MM.1S (cell line): Measurements from ENCODE around the gene RPL7A.

Source experiments
- DNase-seq: peaks from one replicate; pipeline ENCODE4 v3.0.0-alpha.2; 2015
- H2AFZ ChIP-seq: fragments of 300-600 bp; sonication (generic); 2 replicates; pipeline ENCODE4 v1.6.0; 2016; ENCODE audit warnings: antibody characterized with exemption, low read length
- H3F3A ChIP-seq: fragments of 300-600 bp; sonication (generic); 2 replicates; pipeline ENCODE4 v1.6.1; 2016; ENCODE audit warnings: mild to moderate bottlenecking, antibody characterized with exemption, low read length, moderate library complexity, mixed read lengths; ENCODE audit not compliant: insufficient read depth
- H3K27ac ChIP-seq: fragments of 300-600 bp; sonication (generic); 2 replicates; pipeline ENCODE4 v1.5.1; 2016; ENCODE audit warnings: mild to moderate bottlenecking, low read length
- H3K27me3 ChIP-seq: fragments of 300-600 bp; sonication (generic); replicated peaks from 2 replicates; pipeline ENCODE4 v1.6.0; 2016; ENCODE audit warnings: low read length; ENCODE audit not compliant: insufficient read depth
- H3K36me3 ChIP-seq: fragments of 300-600 bp; sonication (generic); replicated peaks from 2 replicates; pipeline ENCODE4 v1.6.1; 2016; ENCODE audit warnings: mild to moderate bottlenecking, low read length, mixed read lengths; ENCODE audit not compliant: insufficient read depth
- H3K4me1 ChIP-seq: fragments of 300-600 bp; sonication (generic); 2 replicates; pipeline ENCODE4 v1.6.1; 2016; ENCODE audit warnings: low read length, mixed read lengths
- H3K4me2 ChIP-seq: fragments of 300-600 bp; sonication (generic); 2 replicates; pipeline ENCODE4 v1.6.0; 2016; ENCODE audit warnings: low read depth, low read length
- H3K4me3 ChIP-seq: fragments of 300-600 bp; sonication (generic); 2 replicates; pipeline ENCODE4 v1.5.1; 2016; ENCODE audit warnings: low read length, mixed read lengths
- H3K79me2 ChIP-seq: fragments of 300-600 bp; sonication (generic); 2 replicates; pipeline ENCODE4 v1.6.1; 2016; ENCODE audit warnings: mixed run types, low read length, mixed read lengths
- H3K9ac ChIP-seq: fragments of 300-600 bp; sonication (generic); 2 replicates; pipeline ENCODE4 v1.6.1; 2016; ENCODE audit warnings: low read length, mixed read lengths
- H3K9me2 ChIP-seq: fragments of 300-600 bp; sonication (generic); replicated peaks from 2 replicates; pipeline ENCODE4 v1.6.1; 2016; ENCODE audit warnings: mild to moderate bottlenecking, low read length, mixed read lengths; ENCODE audit not compliant: insufficient read depth
- H3K9me3 ChIP-seq: fragments of 300-600 bp; sonication (generic); replicated peaks from 2 replicates; pipeline ENCODE4 v1.6.1; 2016; ENCODE audit warnings: mild to moderate bottlenecking, low read length, mixed read lengths; ENCODE audit not compliant: insufficient read depth
- H4K20me1 ChIP-seq: fragments of 300-600 bp; sonication (generic); 2 replicates; pipeline ENCODE4 v1.6.1; 2016; ENCODE audit warnings: mild to moderate bottlenecking, low read length, moderate library complexity, mixed read lengths; ENCODE audit not compliant: insufficient read depth
- EZH2 ChIP-seq: fragments of 300-600 bp; sonication (generic); optimal IDR thresholded peaks from 2 replicates; pipeline ENCODE3; 2017; ENCODE audit warnings: low read depth, mild to moderate bottlenecking, antibody characterized with exemption, low read length, mixed read lengths
- EZH2phosphoT487 ChIP-seq: fragments of 300-600 bp; sonication (generic); IDR thresholded peaks from 2 replicates; pipeline ENCODE4 v1.6.1; 2018; ENCODE audit warnings: antibody characterized with exemption, low read length
- TF ChIP-seq, protein P1 (sequence below): fragments of 300-600 bp; sonication (generic); IDR thresholded peaks from 2 replicates; pipeline ENCODE4 v1.5.1; 2016; ENCODE audit warnings: antibody characterized with exemption, low read length, mixed read lengths

Gene RPL7A

DNA sequence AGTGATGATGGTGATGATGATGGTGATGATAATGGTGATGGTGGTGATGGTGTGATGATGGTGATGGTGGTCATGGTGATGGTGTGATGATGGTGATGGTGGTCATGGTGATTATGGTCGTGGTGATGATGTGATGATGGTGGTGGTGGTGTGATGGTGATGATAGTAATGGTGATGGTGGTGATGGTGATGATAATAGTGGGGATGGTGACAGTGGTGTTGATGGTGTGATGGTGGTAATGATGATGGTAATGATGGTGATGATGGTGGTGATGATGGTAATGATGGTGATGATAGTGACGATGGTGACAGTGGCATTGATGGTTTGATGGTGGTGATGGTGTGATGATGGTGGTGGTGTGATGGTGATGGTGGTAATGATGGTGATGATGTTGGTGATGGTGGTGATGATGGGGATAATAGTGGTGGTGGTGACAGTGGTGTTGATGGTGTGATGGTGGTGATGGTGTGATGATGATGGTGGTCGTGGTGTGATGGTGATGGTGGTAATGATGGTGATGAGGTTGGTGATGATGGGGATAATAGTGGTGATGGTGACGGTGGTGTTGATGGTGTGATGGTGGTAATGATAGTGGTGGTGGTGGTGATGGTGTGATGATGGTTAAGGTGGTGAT lies 34.6 kb downstream of the RPL7A start:
- Histone ChIP-seq H2AFZ (no peak overlapping the region), H3K9ac (no peak overlapping the region), H4K20me1 (no peaks in the 10 kb centered on the region), H3K4me2 (no peak overlapping the region), H3K27me3 (peaks cover 46% of the 10 kb centered on the region), H3K36me3 (no peaks in the 10 kb centered on the region), H3K4me1 (no peaks in the 10 kb centered on the region), H3K79me2 (no peaks in the 10 kb centered on the region), H3F3A (no peaks in the 10 kb centered on the region), H3K4me3 (no peak overlapping the region), H3K9me3 (no peaks in the 10 kb centered on the region), H3K9me2 (no peaks in the 10 kb centered on the region), H3K27ac (no peak overlapping the region)
- DNase-seq, result no peak
- no peak for TF ChIP-seq EZH2phosphoT487
- TF ChIP-seq EZH2, result no peak

- H3K27me3 ChIP-seq, result peaks cover 46% of the 10 kb centered on the region
- H3K9me2 ChIP-seq, result no peaks in the 10 kb centered on the region
- H3K36me3 ChIP-seq, result no peaks in the 10 kb centered on the region
- no peak overlapping the region for H2AFZ ChIP-seq
- H3K4me3 ChIP-seq, result no peak overlapping the region
- H3K9ac ChIP-seq, result no peak overlapping the region
- H4K20me1 ChIP-seq, result no peaks in the 10 kb centered on the region
- no peak overlapping the region for H3K27ac ChIP-seq
- H3K9me3 ChIP-seq, result no peaks in the 10 kb centered on the region
- H3K4me2 ChIP-seq, result no peak overlapping the region
- no peaks in the 10 kb centered on the region for H3K79me2 ChIP-seq
- DNase-seq, result no peak
- no peak for TF ChIP-seq EZH2
- no peak for TF ChIP-seq EZH2phosphoT487
- TF ChIP-seq, protein P1, sequence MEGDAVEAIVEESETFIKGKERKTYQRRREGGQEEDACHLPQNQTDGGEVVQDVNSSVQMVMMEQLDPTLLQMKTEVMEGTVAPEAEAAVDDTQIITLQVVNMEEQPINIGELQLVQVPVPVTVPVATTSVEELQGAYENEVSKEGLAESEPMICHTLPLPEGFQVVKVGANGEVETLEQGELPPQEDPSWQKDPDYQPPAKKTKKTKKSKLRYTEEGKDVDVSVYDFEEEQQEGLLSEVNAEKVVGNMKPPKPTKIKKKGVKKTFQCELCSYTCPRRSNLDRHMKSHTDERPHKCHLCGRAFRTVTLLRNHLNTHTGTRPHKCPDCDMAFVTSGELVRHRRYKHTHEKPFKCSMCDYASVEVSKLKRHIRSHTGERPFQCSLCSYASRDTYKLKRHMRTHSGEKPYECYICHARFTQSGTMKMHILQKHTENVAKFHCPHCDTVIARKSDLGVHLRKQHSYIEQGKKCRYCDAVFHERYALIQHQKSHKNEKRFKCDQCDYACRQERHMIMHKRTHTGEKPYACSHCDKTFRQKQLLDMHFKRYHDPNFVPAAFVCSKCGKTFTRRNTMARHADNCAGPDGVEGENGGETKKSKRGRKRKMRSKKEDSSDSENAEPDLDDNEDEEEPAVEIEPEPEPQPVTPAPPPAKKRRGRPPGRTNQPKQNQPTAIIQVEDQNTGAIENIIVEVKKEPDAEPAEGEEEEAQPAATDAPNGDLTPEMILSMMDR, result no peak
- H3K4me1 ChIP-seq, result no peaks in the 10 kb centered on the region
- H3F3A ChIP-seq, result no peaks in the 10 kb centered on the region
These were observed 35.4 kb downstream of the RPL7A start for GRCh38 chr9:133383438-133383837.

GRCh38 chr9:133384736-133385321 lies 36.8 kb downstream of the RPL7A start:
- no peaks in the 10 kb centered on the region for H3K9me2 ChIP-seq
- DNase-seq, result no peak
- no peaks in the 10 kb centered on the region for H3K9me3 ChIP-seq
- no peaks in the 10 kb centered on the region for H3K4me1 ChIP-seq
- no peak overlapping the region for H3K9ac ChIP-seq
- no peak overlapping the region for H3K27ac ChIP-seq
- H3K4me3 ChIP-seq, result no peak overlapping the region
- no peaks in the 10 kb centered on the region for H3F3A ChIP-seq
- TF ChIP-seq EZH2phosphoT487 (no peak), EZH2 (no peak)
- TF ChIP-seq, protein P1, result no peak
- H3K79me2 ChIP-seq, result no peaks in the 10 kb centered on the region
- H3K27me3 ChIP-seq, result peaks cover 56% of the 10 kb centered on the region
- H3K4me2 ChIP-seq, result no peak overlapping the region
- no peaks in the 10 kb centered on the region for H4K20me1 ChIP-seq
- H2AFZ ChIP-seq, result no peak overlapping the region
- H3K36me3 ChIP-seq, result no peaks in the 10 kb centered on the region

GRCh38 chr9:133385452-133385851 lies 37.4 kb downstream of the RPL7A start:
- Histone ChIP-seq H3F3A (no peaks in the 10 kb centered on the region), H3K36me3 (no peaks in the 10 kb centered on the region), H4K20me1 (no peaks in the 10 kb centered on the region), H3K9me3 (no peaks in the 10 kb centered on the region), H2AFZ (no peak overlapping the region), H3K4me2 (no peak overlapping the region), H3K27me3 (peaks cover 63% of the 10 kb centered on the region), H3K27ac (no peak overlapping the region), H3K4me1 (no peaks in the 10 kb centered on the region), H3K9me2 (no peaks in the 10 kb centered on the region), H3K9ac (no peak overlapping the region), H3K79me2 (no peaks in the 10 kb centered on the region), H3K4me3 (no peak overlapping the region)
- DNase-seq, result no peak
- TF ChIP-seq, protein P1, result no peak
- TF ChIP-seq EZH2phosphoT487, result no peak
- TF ChIP-seq EZH2, result no peak
